AG04449 (cell line): ENCODE measurements around the gene SLC25A31.

ENCODE experiments used
- CTCF ChIA-PET: fragments of 350-600 bp; formaldehyde crosslinking; extraction: SDS; loops from one replicate; lab custom pipeline; 2021; ENCODE audit warnings: antibody characterized with exemption; lab: Yijun Ruan, JAX
- POLR2A ChIA-PET: fragments of 400-600, 350-600 bp; formaldehyde crosslinking; extraction: SDS; loops from one replicate; lab custom pipeline; 2020; ENCODE audit warnings: antibody characterized with exemption, inconsistent platforms; lab: Yijun Ruan, JAX
- DNase-seq: peaks from one replicate; pipeline ENCODE4 v3.0.0-alpha.2; 2010; ENCODE audit warnings: low read depth, low spot score
- H3K4me3 ChIP-seq: 2 replicates; pipeline ENCODE4 v1.5.1; 2011; ENCODE audit warnings: low read depth, mild to moderate bottlenecking, control low read depth, low read length
- CTCF ChIP-seq: IDR thresholded peaks from one replicate; pipeline ENCODE4 v1.5.1; 2011; ENCODE audit warnings: mild to moderate bottlenecking, moderate library complexity, low read length, control low read depth, inconsistent platforms; ENCODE audit not compliant: insufficient read depth; ENCODE audit errors: missing control alignments

Gene SLC25A31

GRCh38 chr4:127788517-127788916, 58.3 kb downstream of the SLC25A31 start:
- no peak overlapping the region for H3K4me3 ChIP-seq
- DNase-seq, result no peak
- peak; percentile 1 for TF ChIP-seq CTCF
- ChIA-PET CTCF (interaction anchor here (1.0 kb wide), 1 partner anchor 11 kb away, joined by 4 read pairs; no protein-coding TSS in a partner anchor), POLR2A (interaction anchor here (0.7 kb wide), 1 partner anchor 84 kb away, joined by 3 read pairs; no protein-coding TSS in a partner anchor)

- ChIA-PET CTCF (no interaction called here), POLR2A (no interaction called here)
- DNase-seq, result no peak
- TF ChIP-seq CTCF, result no peak
- no peak overlapping the region for H3K4me3 ChIP-seq
Observed at GRCh38 chr4:127791391-127791790, 61.2 kb downstream of the SLC25A31 start.

DNA sequence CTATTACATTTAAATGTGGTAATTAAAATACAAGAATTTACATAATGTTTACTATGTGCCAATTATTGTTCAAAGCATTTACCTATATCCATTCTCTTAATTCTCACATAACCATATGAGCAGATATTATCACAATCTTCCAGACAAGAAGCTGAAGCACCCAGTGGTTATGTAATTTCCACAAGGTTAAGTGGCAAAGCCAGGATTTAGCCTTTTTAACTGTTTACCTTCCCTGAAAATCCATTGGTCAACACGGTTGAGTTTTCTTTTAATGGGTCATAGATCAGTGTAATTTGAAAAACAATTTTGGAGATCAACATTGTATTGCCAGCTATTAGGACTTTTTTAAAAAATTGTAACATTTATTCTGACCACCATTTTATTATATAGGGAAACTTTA, 63.3 kb downstream of the SLC25A31 start:
- TF ChIP-seq CTCF, result no peak
- H3K4me3 ChIP-seq, result no peak overlapping the region
- ChIA-PET CTCF (no interaction called here), POLR2A (no interaction called here)
- no peak for DNase-seq

DNA sequence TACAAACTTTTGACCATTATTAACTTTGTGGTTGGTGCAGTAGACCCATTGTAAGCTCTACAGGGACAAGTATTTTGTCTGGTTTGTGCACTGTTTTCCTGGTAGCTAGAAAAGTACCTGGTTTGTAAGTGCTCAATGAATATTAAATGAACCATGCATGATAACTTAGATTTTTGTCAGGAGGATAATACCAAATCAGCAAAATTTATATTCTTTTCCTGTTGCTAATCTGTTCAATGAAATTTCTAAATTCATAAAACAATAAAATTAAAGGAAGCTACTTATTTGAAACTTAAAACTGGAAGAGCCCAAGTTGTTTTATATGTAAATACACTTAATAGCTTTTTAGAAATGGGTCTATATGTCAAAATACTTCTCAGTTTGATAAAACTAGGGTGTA, 69.5 kb downstream of the SLC25A31 start:
- TF ChIP-seq CTCF, result no peak
- H3K4me3 ChIP-seq, result no peak overlapping the region
- DNase-seq, result no peak
- POLR2A ChIA-PET, result no interaction called here
- CTCF ChIA-PET, result interaction anchor here (1.5 kb wide), 1 partner anchor 12 kb away, joined by 4 read pairs; no protein-coding TSS in a partner anchor

DNA sequence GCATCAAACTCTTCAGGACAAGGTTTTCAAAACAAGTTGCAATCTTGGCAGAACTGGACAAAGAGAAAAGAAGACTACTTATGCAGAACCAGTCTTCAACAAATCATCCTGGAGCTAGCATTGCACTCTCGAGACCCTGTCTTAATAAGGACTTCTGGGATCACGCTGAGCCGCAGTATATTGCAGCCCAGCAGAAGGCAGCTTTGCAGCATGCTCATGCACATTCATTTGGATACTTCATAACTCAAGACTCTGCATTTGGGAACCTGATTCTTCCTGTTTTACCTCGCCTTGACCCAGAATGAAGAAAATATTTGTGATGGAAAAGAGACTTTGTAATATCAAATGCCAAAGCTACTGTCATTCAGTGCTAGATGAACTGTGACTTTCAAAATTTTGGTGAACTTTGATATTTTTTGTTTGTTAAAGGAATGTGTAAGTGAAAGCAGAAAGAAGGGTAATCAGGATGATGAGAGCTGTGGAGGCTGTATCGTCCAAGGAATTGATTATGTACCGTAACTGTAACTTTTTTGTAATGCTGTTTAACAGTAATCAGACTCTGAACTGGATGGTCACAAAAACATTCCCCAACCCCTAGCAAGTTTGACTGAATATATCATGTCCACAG, 79.1 kb downstream of the SLC25A31 start:
- TF ChIP-seq CTCF, result peak; percentile 5
- no peak overlapping the region for H3K4me3 ChIP-seq
- DNase-seq, result no peak
- ChIA-PET POLR2A (no interaction called here), CTCF (interaction anchor here (0.9 kb wide), 1 partner anchor 11 kb away, joined by 3 read pairs; no protein-coding TSS in a partner anchor)

- H3K4me3 ChIP-seq, result no peak overlapping the region
- TF ChIP-seq CTCF, result no peak
- POLR2A ChIA-PET, result no interaction called here
- CTCF ChIA-PET, result no interaction called here
- DNase-seq, result no peak
Observed at GRCh38 chr4:127810551-127810950, 80.4 kb downstream of the SLC25A31 start.
